HG03097 (cell line): ENCODE results near the gene FAM170B.
A peak's percentile ranks its signal among the peaks of the same experiment; 100 is the strongest.

ENCODE experiments used
- ATAC-seq: cut with Tn5 transposase; IDR thresholded peaks from one replicate; pipeline ENCODE4 v1.9.1; 2021; ENCODE audit not compliant: unreplicated experiment, low FRiP score

FAM170B gene

GRCh38 chr10:49170632-49171325 is 37.0 kb upstream of the FAM170B start:
- ATAC-seq = no peak

GRCh38 chr10:49169776-49170175 is 36.0 kb upstream of the FAM170B start:
- ATAC-seq = no peak

- no peak for ATAC-seq
Measured at GRCh38 chr10:49168831-49169500, 35.1 kb upstream of the FAM170B start.

- no peak for ATAC-seq
Measured at GRCh38 chr10:49168171-49168540, 34.3 kb upstream of the FAM170B start.

GRCh38 chr10:49167425-49168170 is 33.8 kb upstream of the FAM170B start:
- ATAC-seq = no peak

GRCh38 chr10:49166484-49167400 is 32.9 kb upstream of the FAM170B start:
- no peak for ATAC-seq

GRCh38 chr10:49165821-49166483 is 32.1 kb upstream of the FAM170B start:
- no peak for ATAC-seq

GRCh38 chr10:49165259-49165658 is 31.4 kb upstream of the FAM170B start:
- no peak for ATAC-seq

- peak; percentile 75 for ATAC-seq
Measured at GRCh38 chr10:49164559-49165188, 30.9 kb upstream of the FAM170B start.

GRCh38 chr10:49163741-49164140 is 29.9 kb upstream of the FAM170B start:
- no peak for ATAC-seq

- no peak for ATAC-seq
Measured at GRCh38 chr10:49162761-49163310, 29.0 kb upstream of the FAM170B start.

GRCh38 chr10:49162063-49162462 is 28.2 kb upstream of the FAM170B start:
- ATAC-seq = no peak

GRCh38 chr10:49161411-49161997 is 27.7 kb upstream of the FAM170B start:
- no peak for ATAC-seq

GRCh38 chr10:49160814-49161213 is 27.0 kb upstream of the FAM170B start:
- no peak for ATAC-seq

- no peak for ATAC-seq
Measured at GRCh38 chr10:49160110-49160509, 26.3 kb upstream of the FAM170B start.

- ATAC-seq = no peak
Measured at GRCh38 chr10:49158915-49159314, 25.1 kb upstream of the FAM170B start.

- no peak for ATAC-seq
Measured at GRCh38 chr10:49158404-49158803, 24.6 kb upstream of the FAM170B start.

- no peak for ATAC-seq
Measured at GRCh38 chr10:49157229-49157628, 23.4 kb upstream of the FAM170B start.

- ATAC-seq = no peak
Measured at GRCh38 chr10:49154641-49155040, 20.8 kb upstream of the FAM170B start.
